ENCODE results near the gene EDARADD. TPM values are rescaled to one million over a fixed set of nuclear protein-coding genes. Genes with fewer than 3 reads are reported as not detected.

The EDARADD gene
- total RNA-seq, 1 experiment from 2014 or later, result 0.91 TPM

- H3K27ac ChIP-seq (ENCODE audit: low read length), result no peak overlapping the region
- BruUV-seq (replicated peaks), result no TSS peak
- CTCF ChIA-PET, result no interaction called here
Observed at GRCh38 chr1:236509647-236510401, 115.7 kb downstream of the EDARADD start.

GRCh38 chr1:236511735-236512418, 117.8 kb downstream of the EDARADD start:
- Histone ChIP-seq H3K79me2 (ENCODE audit: low read length) (no peaks in the 10 kb centered on the region), H3F3A (ENCODE audit: low read length, unreplicated experiment) (no peaks in the 10 kb centered on the region), H3K36me3 (ENCODE audit: low read depth, low read length) (no peaks in the 10 kb centered on the region), H3K4me2 (ENCODE audit: low read length) (no peak overlapping the region), H3K9me3 (ENCODE audit: low read length) (no peaks in the 10 kb centered on the region), H2AFZ (ENCODE audit: low read length) (no peak overlapping the region), H3K4me3 (ENCODE audit: low read length) (no peak overlapping the region), H4K20me1 (ENCODE audit: low read length) (no peaks in the 10 kb centered on the region), H3K27ac (ENCODE audit: low read length) (no peak overlapping the region), H3K27me3 (ENCODE audit: low read length) (no peaks in the 10 kb centered on the region), H3K4me1 (ENCODE audit: insufficient read depth, low read length) (peaks cover 21% of the 10 kb centered on the region), H3K9ac (ENCODE audit: low read length) (no peak overlapping the region), H3K9me2 (replicated peaks; ENCODE audit: low read length) (no peaks in the 10 kb centered on the region)
- POLR2A ChIA-PET (ENCODE audit: unreplicated experiment), result no interaction called here
- BruUV-seq (replicated peaks), result no TSS peak
- ATAC-seq (no peak), DNase-seq (no peak)
- no peak for TF ChIP-seq EZH2 (IDR thresholded peaks at IDR 0.05; ENCODE audit: low read length, unreplicated experiment)
- intact Hi-C loops (cut with micrococcal nuclease), result no loop called here
- CTCF ChIA-PET, result no interaction called here

More at GRCh38 chr1:236509647-236510401, 115.7 kb downstream of the EDARADD start:
- peaks cover under 1% of the 10 kb centered on the region; the same call in 1 of the 2 replicates for H3K4me1 ChIP-seq (ENCODE audit: insufficient read depth, low read length)
- no peaks in the 10 kb centered on the region for H3K9me3 ChIP-seq (ENCODE audit: low read length)
- no peak for DNase-seq
- H3K79me2 ChIP-seq (ENCODE audit: low read length), result no peaks in the 10 kb centered on the region
- H3K4me3 ChIP-seq (ENCODE audit: low read length), result no peak overlapping the region
- no peak for TF ChIP-seq EZH2phosphoT487 (IDR thresholded peaks at IDR 0.05; ENCODE audit: borderline replicate concordance, low read length)
- no peak for TF ChIP-seq CTCF (conservative IDR thresholded peaks at IDR 0.05; ENCODE audit: low read depth, low read length)
- no peak for TF ChIP-seq EZH2 (IDR thresholded peaks at IDR 0.05; ENCODE audit: low read length, unreplicated experiment)
- POLR2A ChIA-PET (ENCODE audit: unreplicated experiment), result no interaction called here
- H3K36me3 ChIP-seq (ENCODE audit: low read depth, low read length), result no peaks in the 10 kb centered on the region
- no peaks in the 10 kb centered on the region for H3K27me3 ChIP-seq (ENCODE audit: low read length)
- H3K4me2 ChIP-seq (ENCODE audit: low read length), result no peak overlapping the region
- no peaks in the 10 kb centered on the region for H3K9me2 ChIP-seq (replicated peaks; ENCODE audit: low read length)
- no peak for ATAC-seq
- no peaks in the 10 kb centered on the region for H3F3A ChIP-seq (ENCODE audit: low read length, unreplicated experiment)
- H4K20me1 ChIP-seq (ENCODE audit: low read length), result no peaks in the 10 kb centered on the region
- H3K9ac ChIP-seq (ENCODE audit: low read length), result no peak overlapping the region
- H2AFZ ChIP-seq (ENCODE audit: low read length), result no peak overlapping the region
- intact Hi-C loops (cut with micrococcal nuclease), result no loop called here

- Histone ChIP-seq H2AFZ (ENCODE audit: low read length) (peak overlapping the region; percentile 64), H3K9me3 (ENCODE audit: low read length) (no peaks in the 10 kb centered on the region), H3F3A (ENCODE audit: low read length, unreplicated experiment) (no peaks in the 10 kb centered on the region), H3K36me3 (ENCODE audit: low read depth, low read length) (no peaks in the 10 kb centered on the region), H3K27ac (ENCODE audit: low read length) (0 out of 2 replicates have a peak overlapping the region, but pooled peaks have one; percentile 39), H3K4me2 (ENCODE audit: low read length) (peak overlapping the region; percentile 72), H3K4me3 (ENCODE audit: low read length) (peak overlapping the region; percentile 37; the same call in 1 of the 2 replicates), H3K9me2 (replicated peaks; ENCODE audit: low read length) (no peaks in the 10 kb centered on the region), H3K9ac (ENCODE audit: low read length) (no peak overlapping the region), H3K79me2 (ENCODE audit: low read length) (no peaks in the 10 kb centered on the region), H3K4me1 (ENCODE audit: insufficient read depth, low read length) (peaks cover 35% of the 10 kb centered on the region), H3K27me3 (ENCODE audit: low read length) (no peaks in the 10 kb centered on the region), H4K20me1 (ENCODE audit: low read length) (no peaks in the 10 kb centered on the region)
- peak; percentile 54 for DNase-seq
- ATAC-seq, result peak; percentile 40
- TF ChIP-seq EZH2 (IDR thresholded peaks at IDR 0.05; ENCODE audit: low read length, unreplicated experiment) (no peak), CTCF (conservative IDR thresholded peaks at IDR 0.05; ENCODE audit: low read depth, low read length) (no peak), EZH2phosphoT487 (IDR thresholded peaks at IDR 0.05; ENCODE audit: borderline replicate concordance, low read length) (no peak)
- BruUV-seq (replicated peaks), result no TSS peak
- ChIA-PET CTCF (no interaction called here), POLR2A (ENCODE audit: unreplicated experiment) (interaction anchor here (0.6 kb wide), 1 partner anchor 90 kb away, joined by 3 read pairs; no protein-coding TSS in a partner anchor)
- intact Hi-C loops (cut with micrococcal nuclease), result no loop called here
Observed at GRCh38 chr1:236514703-236515442, 120.8 kb downstream of the EDARADD start.

All from PC-3 (cell line).